Measurements from ENCODE around the gene CDYL.

The CDYL gene

DNA sequence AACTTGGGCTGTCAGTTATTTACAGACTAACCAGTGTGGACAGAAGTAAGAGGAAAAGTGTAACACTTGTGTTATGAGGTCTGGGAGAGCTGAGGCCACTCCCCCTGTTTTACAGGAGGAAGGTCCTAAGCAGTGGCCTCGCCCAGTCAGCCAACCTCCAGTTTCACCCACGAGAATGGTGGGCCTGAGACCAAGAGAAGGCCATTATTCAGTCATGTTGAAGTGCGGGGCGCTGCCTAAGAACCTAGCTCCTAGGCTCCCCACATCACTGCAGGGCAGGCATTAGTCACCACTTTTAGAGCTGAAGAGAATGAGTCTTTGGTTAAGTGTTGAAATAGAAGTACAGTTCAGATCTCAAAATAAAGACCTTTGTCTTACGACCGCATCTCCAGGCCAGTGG, 27.9 kb downstream of the CDYL start:
- Histone ChIP-seq H3K9ac (ENCODE audit: low read depth, low read length) (no peak overlapping the region), H3K4me1 (ENCODE audit: control insufficient read depth, insufficient read depth, low read length) (peaks cover 25% of the 10 kb centered on the region), H3K9me3 (ENCODE audit: control insufficient read depth, insufficient read depth, low read length) (no peaks in the 10 kb centered on the region), H3K36me3 (ENCODE audit: control insufficient read depth, insufficient read depth, low read length) (0 out of 2 replicates have a peak, but pooled peaks cover 6% of the 10 kb centered on the region), H3K27ac (ENCODE audit: low read depth, low read length) (no peak overlapping the region), H3K27me3 (ENCODE audit: control insufficient read depth, insufficient read depth, low read length) (no peaks in the 10 kb centered on the region), H3K4me3 (ENCODE audit: low read depth, low read length) (no peak overlapping the region)

DNA sequence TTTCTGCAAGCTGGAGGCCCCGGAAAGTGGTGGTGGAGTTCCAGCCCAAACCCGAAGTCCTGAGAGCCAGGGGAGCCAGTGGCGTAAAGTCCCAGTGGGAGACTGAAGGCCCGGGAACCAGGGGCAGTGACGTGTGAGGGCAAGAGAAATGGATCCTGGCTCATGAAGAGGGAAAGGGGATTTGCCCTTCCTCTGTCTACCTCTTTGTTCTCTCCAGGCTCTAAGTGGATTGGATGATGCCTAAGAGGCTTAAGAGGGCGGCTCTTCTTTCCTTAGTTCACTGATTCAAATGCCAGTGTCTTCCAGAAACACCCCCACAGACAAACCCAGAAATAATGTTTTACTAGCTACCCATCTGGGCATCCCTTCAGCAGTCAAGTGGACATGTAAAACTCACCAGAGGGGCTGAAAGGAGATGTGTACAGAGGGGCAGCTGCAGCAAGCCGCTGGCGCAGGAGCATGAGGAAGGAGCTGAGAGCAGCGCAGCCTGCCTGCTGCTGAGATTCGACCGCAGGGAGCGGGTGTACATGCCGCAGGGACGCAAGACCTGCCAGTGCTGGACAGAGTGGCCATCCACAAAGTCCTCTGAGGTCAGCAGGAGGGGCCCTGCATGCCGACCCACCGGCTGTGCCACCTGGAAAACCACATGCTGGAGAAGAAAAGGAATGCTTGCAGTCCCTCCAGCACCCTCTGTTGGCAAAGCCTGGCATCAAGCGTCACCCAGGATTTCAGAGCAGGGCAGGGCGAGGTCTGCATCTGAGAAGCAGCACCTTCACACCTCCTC, 29.5 kb downstream of the CDYL start:
- Histone ChIP-seq H3K4me3 (ENCODE audit: low read depth, low read length) (no peak overlapping the region), H3K9me3 (ENCODE audit: control insufficient read depth, insufficient read depth, low read length) (no peaks in the 10 kb centered on the region), H3K27me3 (ENCODE audit: control insufficient read depth, insufficient read depth, low read length) (no peaks in the 10 kb centered on the region), H3K36me3 (ENCODE audit: control insufficient read depth, insufficient read depth, low read length) (0 out of 2 replicates have a peak, but pooled peaks cover 6% of the 10 kb centered on the region), H3K9ac (ENCODE audit: low read depth, low read length) (no peak overlapping the region), H3K27ac (ENCODE audit: low read depth, low read length) (no peak overlapping the region), H3K4me1 (ENCODE audit: control insufficient read depth, insufficient read depth, low read length) (peaks cover 21% of the 10 kb centered on the region)

DNA sequence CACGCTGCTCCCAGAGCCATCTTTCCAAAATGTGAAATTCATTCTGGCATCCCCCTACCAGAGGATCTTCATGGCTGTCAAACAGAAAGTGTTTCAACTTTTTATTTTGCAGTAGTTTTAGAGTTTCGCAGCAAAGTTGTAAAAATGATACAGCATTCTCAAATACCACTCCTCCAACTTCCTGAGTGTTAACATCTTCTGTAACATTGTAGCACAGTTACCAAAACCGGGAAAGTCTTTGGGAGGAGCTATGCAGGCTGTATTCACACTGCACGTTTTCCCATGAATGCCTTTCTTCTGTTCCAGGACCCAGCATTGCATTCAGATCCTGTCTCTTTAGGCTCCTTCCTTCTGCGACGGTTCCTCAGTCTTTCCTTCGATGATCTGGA, 30.1 kb downstream of the CDYL start:
- H3K36me3 ChIP-seq (ENCODE audit: control insufficient read depth, insufficient read depth, low read length): 0 out of 2 replicates have a peak, but pooled peaks cover 6% of the 10 kb centered on the region
- peaks cover 16% of the 10 kb centered on the region for H3K4me1 ChIP-seq (ENCODE audit: control insufficient read depth, insufficient read depth, low read length)
- no peak overlapping the region for H3K9ac ChIP-seq (ENCODE audit: low read depth, low read length)
- H3K9me3 ChIP-seq (ENCODE audit: control insufficient read depth, insufficient read depth, low read length): no peaks in the 10 kb centered on the region
- H3K27me3 ChIP-seq (ENCODE audit: control insufficient read depth, insufficient read depth, low read length): no peaks in the 10 kb centered on the region
- H3K4me3 ChIP-seq (ENCODE audit: low read depth, low read length): no peak overlapping the region
- H3K27ac ChIP-seq (ENCODE audit: low read depth, low read length): no peak overlapping the region

DNA sequence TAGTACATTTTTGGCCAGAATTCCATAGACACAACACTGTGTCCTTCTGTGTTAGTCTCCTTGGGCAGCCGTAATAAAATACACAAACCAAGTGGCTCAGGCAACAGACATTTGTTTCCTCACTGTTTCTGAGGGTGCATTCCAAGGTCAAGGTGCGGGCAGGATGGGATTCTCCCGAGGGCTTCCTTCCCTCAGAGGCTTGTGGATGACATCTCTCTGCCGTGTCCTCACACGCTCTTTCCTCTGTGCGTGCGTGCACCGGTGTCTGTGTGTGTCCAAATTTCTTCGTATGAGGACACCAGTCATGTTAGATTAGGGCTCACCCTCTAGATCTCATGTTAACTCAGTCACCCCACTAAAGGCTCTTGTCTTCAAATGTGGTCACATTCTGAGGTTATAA, 30.6 kb downstream of the CDYL start:
- Histone ChIP-seq H3K36me3 (ENCODE audit: control insufficient read depth, insufficient read depth, low read length) (0 out of 2 replicates have a peak, but pooled peaks cover 6% of the 10 kb centered on the region), H3K4me1 (ENCODE audit: control insufficient read depth, insufficient read depth, low read length) (peaks cover 16% of the 10 kb centered on the region), H3K9me3 (ENCODE audit: control insufficient read depth, insufficient read depth, low read length) (no peaks in the 10 kb centered on the region)

DNA sequence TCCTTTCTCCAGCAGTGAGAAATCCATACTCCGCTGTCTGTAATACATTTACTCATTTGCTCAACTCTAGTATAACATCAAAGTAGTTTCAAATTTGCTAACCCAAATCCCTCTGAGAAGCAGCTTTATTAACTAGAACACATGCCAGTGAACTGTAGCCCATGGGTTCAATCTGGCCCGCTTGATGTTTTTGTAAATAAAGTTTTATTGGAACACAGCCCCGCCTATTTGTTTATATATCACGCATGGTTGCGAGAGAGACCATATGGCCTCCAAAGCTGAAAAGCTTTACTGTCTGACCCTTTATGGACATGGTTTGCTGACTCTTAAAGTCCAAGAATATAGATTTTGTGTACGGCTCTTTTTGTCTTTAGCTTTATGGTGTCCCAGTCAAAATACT, 32.2 kb downstream of the CDYL start:
- Histone ChIP-seq H3K27ac (ENCODE audit: low read depth, low read length) (no peak overlapping the region), H3K36me3 (ENCODE audit: control insufficient read depth, insufficient read depth, low read length) (0 out of 2 replicates have a peak, but pooled peaks cover 6% of the 10 kb centered on the region), H3K4me1 (ENCODE audit: control insufficient read depth, insufficient read depth, low read length) (peaks cover 17% of the 10 kb centered on the region)

More for the DNA sequence above, 30.6 kb downstream of the CDYL start:
- Histone ChIP-seq H3K27ac (ENCODE audit: low read depth, low read length) (no peak overlapping the region), H3K9ac (ENCODE audit: low read depth, low read length) (no peak overlapping the region), H3K27me3 (ENCODE audit: control insufficient read depth, insufficient read depth, low read length) (no peaks in the 10 kb centered on the region), H3K4me3 (ENCODE audit: low read depth, low read length) (no peak overlapping the region)

DNA sequence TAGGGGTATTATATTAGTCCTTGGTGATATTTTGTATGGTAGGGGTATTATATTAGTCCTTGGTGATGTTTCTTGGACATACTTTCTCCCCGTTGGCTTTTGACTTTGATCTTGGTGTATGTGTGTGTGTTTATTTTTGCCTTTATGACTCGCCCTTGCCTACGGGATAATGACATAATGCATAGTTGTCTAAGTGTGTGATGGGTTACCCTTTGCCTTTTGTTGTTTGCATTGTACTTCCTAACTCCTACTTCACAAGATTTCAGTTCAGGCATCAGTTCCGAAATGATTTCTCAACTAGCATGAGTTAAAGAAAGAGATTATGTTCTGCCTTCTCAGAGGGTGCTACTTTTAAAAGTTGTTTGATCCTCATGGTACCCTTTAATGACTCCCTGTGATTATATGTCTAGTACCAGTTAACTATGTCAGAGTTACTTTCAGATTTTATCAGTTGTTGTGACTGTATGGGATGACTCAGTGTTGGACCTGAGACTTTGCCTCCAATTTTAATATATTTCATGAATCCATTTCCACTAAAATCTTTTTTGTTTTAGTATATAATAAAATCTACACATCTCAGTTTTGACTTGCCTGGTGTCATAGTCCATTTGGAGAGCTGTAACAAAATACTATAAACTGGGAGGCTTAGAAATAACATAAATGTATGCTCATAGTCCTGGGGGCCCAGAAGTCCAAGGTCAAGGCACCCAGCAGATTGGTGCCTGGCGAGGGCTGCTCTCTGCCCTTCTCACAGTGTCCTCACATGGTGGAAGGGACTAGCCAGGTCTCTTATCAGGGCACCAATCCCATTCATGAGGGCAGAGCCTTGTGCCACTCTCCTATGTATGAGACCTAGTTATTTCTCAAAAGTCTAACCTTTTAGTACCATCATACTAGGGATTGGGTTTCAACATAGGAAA, 34.1 kb downstream of the CDYL start:
- H3K27ac ChIP-seq (ENCODE audit: low read depth, low read length): no peak overlapping the region
- no peaks in the 10 kb centered on the region for H3K9me3 ChIP-seq (ENCODE audit: control insufficient read depth, insufficient read depth, low read length)
- no peaks in the 10 kb centered on the region for H3K27me3 ChIP-seq (ENCODE audit: control insufficient read depth, insufficient read depth, low read length)
- no peak overlapping the region for H3K4me3 ChIP-seq (ENCODE audit: low read depth, low read length)
- peaks cover 14% of the 10 kb centered on the region for H3K4me1 ChIP-seq (ENCODE audit: control insufficient read depth, insufficient read depth, low read length)
- H3K9ac ChIP-seq (ENCODE audit: low read depth, low read length): no peak overlapping the region
- H3K36me3 ChIP-seq (ENCODE audit: control insufficient read depth, insufficient read depth, low read length): 0 out of 2 replicates have a peak, but pooled peaks cover 6% of the 10 kb centered on the region

More for the DNA sequence above, 32.2 kb downstream of the CDYL start:
- Histone ChIP-seq H3K27me3 (ENCODE audit: control insufficient read depth, insufficient read depth, low read length) (no peaks in the 10 kb centered on the region), H3K4me3 (ENCODE audit: low read depth, low read length) (no peak overlapping the region), H3K9ac (ENCODE audit: low read depth, low read length) (no peak overlapping the region), H3K9me3 (ENCODE audit: control insufficient read depth, insufficient read depth, low read length) (no peaks in the 10 kb centered on the region)

DNA sequence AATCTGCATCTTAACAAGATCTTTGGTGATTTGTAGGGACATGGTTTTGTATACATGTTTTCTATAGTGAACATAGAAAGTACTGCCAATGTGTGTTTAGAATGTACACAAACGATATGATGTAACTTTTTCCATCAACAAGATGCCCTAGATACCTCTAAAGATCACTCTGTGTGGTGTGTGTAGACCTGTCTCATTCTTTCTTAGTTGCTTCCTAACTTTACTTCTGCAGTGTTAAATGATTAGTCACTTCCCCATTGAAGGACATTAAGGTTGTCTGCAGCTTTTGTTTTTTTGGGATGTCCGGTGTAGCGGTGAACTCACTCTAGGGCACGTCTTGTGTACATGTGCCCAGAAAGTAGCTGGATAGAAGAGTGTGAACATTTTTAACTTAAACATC, 35.9 kb downstream of the CDYL start:
- H3K4me1 ChIP-seq (ENCODE audit: control insufficient read depth, insufficient read depth, low read length): 0 out of 2 replicates have a peak, but pooled peaks cover 6% of the 10 kb centered on the region
- no peaks in the 10 kb centered on the region for H3K36me3 ChIP-seq (ENCODE audit: control insufficient read depth, insufficient read depth, low read length)
- no peaks in the 10 kb centered on the region for H3K9me3 ChIP-seq (ENCODE audit: control insufficient read depth, insufficient read depth, low read length)
- H3K27me3 ChIP-seq (ENCODE audit: control insufficient read depth, insufficient read depth, low read length): no peaks in the 10 kb centered on the region
- H3K27ac ChIP-seq (ENCODE audit: low read depth, low read length): no peak overlapping the region
- no peak overlapping the region for H3K9ac ChIP-seq (ENCODE audit: low read depth, low read length)
- no peak overlapping the region for H3K4me3 ChIP-seq (ENCODE audit: low read depth, low read length)

DNA sequence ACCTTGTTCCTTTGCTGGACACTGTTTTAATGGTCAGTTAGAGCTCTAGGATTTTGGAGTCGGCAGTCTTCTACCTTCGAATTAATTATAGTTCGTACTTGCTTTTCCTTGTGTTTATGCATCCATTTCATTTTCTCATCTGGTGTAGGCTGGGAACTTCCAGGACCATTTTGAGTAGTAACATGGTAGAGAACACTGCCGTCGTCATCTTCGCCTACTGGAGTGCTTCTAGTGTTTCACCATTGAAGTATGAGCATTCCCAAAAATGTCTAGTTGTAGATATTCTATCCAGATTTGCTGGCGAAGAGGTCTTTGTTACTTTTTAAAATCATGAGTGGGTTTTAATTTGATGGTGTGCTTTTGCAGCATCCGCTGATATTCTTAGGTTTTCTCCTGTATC, 36.9 kb downstream of the CDYL start:
- Histone ChIP-seq H3K27me3 (ENCODE audit: control insufficient read depth, insufficient read depth, low read length) (no peaks in the 10 kb centered on the region), H3K27ac (ENCODE audit: low read depth, low read length) (no peak overlapping the region), H3K36me3 (ENCODE audit: control insufficient read depth, insufficient read depth, low read length) (no peaks in the 10 kb centered on the region), H3K4me1 (ENCODE audit: control insufficient read depth, insufficient read depth, low read length) (0 out of 2 replicates have a peak, but pooled peaks cover 6% of the 10 kb centered on the region), H3K9ac (ENCODE audit: low read depth, low read length) (no peak overlapping the region), H3K9me3 (ENCODE audit: control insufficient read depth, insufficient read depth, low read length) (no peaks in the 10 kb centered on the region), H3K4me3 (ENCODE audit: low read depth, low read length) (no peak overlapping the region)

DNA sequence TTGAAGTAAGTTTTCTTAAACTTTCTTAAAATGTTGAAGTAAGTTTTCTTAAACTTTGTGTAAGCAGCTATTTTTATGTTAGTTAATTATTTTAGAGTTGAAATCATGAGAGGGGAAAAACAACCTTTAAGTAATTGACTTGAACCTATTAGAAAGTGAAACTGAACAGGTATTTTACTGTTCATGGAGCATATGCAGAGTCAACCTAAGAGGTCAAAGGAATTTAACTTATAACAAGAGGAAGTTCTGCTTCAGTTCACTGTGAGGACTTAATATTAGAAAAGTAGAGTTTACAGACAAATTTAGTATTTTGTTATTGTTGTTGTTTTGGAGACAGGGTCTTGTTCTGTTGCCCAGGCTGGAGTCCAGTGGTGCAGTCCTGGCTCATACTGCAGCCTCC, 38.0 kb downstream of the CDYL start:
- Histone ChIP-seq H3K27ac (ENCODE audit: low read depth, low read length) (no peak overlapping the region), H3K9me3 (ENCODE audit: control insufficient read depth, insufficient read depth, low read length) (no peaks in the 10 kb centered on the region), H3K4me3 (ENCODE audit: low read depth, low read length) (no peak overlapping the region), H3K36me3 (ENCODE audit: control insufficient read depth, insufficient read depth, low read length) (no peaks in the 10 kb centered on the region), H3K4me1 (ENCODE audit: control insufficient read depth, insufficient read depth, low read length) (0 out of 2 replicates have a peak, but pooled peaks cover 9% of the 10 kb centered on the region), H3K27me3 (ENCODE audit: control insufficient read depth, insufficient read depth, low read length) (no peaks in the 10 kb centered on the region), H3K9ac (ENCODE audit: low read depth, low read length) (no peak overlapping the region)

DNA sequence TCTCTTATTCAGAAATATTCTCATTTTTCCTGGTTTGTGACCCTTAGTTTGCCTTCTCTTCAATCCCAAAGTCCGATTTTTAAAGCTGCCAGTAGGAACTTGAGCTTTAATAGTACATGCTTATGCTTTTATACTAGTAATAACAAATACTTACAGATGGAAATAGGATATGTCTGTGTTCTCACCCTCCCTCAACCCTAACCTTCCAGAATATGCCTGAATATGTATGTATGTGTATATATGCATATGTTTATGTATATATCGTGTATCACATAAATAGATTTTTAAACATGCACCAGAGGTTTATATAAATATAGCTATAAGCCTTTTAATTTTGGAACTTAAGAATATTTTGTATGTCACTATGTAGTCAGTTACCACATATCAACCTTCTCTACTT, 38.8 kb downstream of the CDYL start:
- Histone ChIP-seq H3K27ac (ENCODE audit: low read depth, low read length) (no peak overlapping the region), H3K9ac (ENCODE audit: low read depth, low read length) (no peak overlapping the region)

DNA sequence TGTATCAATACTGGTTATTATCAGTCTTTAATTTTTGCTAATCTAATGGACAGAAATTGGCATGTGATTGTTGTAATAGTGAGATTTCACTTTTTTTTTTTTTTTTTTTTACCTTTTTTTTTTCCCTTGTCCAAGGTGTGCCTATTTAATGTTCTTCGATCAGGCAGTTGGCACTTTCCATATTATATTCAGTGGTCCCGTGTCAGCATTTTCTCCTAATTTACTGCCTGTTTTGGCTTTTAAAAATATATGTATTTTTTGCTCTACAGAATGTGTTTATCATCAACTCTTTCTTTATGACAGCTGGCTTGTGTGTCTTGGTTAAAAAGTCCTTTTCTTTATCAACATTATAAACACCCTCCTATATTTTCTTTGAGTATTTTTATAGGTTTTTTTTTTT, 39.4 kb downstream of the CDYL start:
- no peaks in the 10 kb centered on the region for H3K9me3 ChIP-seq (ENCODE audit: control insufficient read depth, insufficient read depth, low read length)
- peaks cover 15% of the 10 kb centered on the region; the same call in 1 of the 2 replicates for H3K4me1 ChIP-seq (ENCODE audit: control insufficient read depth, insufficient read depth, low read length)
- H3K9ac ChIP-seq (ENCODE audit: low read depth, low read length): no peak overlapping the region
- H3K27ac ChIP-seq (ENCODE audit: low read depth, low read length): no peak overlapping the region
- H3K36me3 ChIP-seq (ENCODE audit: control insufficient read depth, insufficient read depth, low read length): no peaks in the 10 kb centered on the region
- H3K27me3 ChIP-seq (ENCODE audit: control insufficient read depth, insufficient read depth, low read length): no peaks in the 10 kb centered on the region
- no peak overlapping the region for H3K4me3 ChIP-seq (ENCODE audit: low read depth, low read length)

More for the DNA sequence above, 38.8 kb downstream of the CDYL start:
- no peaks in the 10 kb centered on the region for H3K36me3 ChIP-seq (ENCODE audit: control insufficient read depth, insufficient read depth, low read length)
- no peaks in the 10 kb centered on the region for H3K9me3 ChIP-seq (ENCODE audit: control insufficient read depth, insufficient read depth, low read length)
- peaks cover 15% of the 10 kb centered on the region; the same call in 1 of the 2 replicates for H3K4me1 ChIP-seq (ENCODE audit: control insufficient read depth, insufficient read depth, low read length)
- H3K27me3 ChIP-seq (ENCODE audit: control insufficient read depth, insufficient read depth, low read length): no peaks in the 10 kb centered on the region
- H3K4me3 ChIP-seq (ENCODE audit: low read depth, low read length): no peak overlapping the region
